ENCODE results near the gene TBX18. TPM values are rescaled to one million over a fixed set of nuclear protein-coding genes. Genes with fewer than 3 reads are reported as not detected.

Gene TBX18
- total RNA-seq, 4 donors from 2014 or later = 1.6 to 19.3 (median 9.5) TPM

DNA sequence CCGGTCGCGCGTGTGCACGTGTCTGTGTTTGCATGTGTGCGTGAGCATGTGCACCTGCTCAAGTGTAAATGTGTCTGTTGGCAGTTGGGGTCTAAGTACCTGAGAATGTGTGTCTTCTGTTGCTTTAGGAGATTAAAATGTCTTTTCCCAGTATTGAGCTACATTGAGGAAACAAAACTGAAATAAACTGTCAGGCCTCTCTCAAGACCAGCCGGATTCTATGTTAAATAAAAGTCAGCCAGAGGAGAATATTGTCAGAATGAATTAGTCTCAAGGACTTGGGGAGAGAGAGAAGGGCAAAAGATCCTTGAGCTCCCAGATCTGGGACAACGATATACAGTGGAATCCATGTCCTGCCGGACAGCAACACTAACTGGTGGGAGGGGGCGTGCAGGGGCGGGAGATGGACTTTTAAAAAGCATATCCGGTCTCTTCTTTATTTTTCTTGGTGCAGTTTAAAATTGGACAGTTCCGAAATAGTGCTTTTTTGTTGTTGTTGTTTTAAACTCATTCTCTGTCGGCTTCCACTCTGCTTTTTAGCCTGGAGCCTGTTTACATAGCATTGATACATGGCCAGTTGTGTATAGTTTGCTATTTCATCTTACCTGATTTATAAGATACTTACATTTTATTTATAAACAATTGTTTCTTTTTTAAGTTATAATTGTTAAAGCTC is 3.3 kb upstream of the TBX18 start:
- H3K4me3 ChIP-seq = no peak overlapping the region
- TF ChIP-seq, protein P1, sequence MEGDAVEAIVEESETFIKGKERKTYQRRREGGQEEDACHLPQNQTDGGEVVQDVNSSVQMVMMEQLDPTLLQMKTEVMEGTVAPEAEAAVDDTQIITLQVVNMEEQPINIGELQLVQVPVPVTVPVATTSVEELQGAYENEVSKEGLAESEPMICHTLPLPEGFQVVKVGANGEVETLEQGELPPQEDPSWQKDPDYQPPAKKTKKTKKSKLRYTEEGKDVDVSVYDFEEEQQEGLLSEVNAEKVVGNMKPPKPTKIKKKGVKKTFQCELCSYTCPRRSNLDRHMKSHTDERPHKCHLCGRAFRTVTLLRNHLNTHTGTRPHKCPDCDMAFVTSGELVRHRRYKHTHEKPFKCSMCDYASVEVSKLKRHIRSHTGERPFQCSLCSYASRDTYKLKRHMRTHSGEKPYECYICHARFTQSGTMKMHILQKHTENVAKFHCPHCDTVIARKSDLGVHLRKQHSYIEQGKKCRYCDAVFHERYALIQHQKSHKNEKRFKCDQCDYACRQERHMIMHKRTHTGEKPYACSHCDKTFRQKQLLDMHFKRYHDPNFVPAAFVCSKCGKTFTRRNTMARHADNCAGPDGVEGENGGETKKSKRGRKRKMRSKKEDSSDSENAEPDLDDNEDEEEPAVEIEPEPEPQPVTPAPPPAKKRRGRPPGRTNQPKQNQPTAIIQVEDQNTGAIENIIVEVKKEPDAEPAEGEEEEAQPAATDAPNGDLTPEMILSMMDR (IDR thresholded peaks at IDR 0.05) = no peak
- TF ChIP-seq POLR2AphosphoS5 (IDR thresholded peaks at IDR 0.05) (no peak), EP300 (IDR thresholded peaks at IDR 0.05) (no peak), POLR2A (IDR thresholded peaks at IDR 0.05) (no peak)
- H3K27me3 ChIP-seq = peaks cover 100% of the 10 kb centered on the region
- no peak for ATAC-seq
- 15 to 40% methylated on average over 12 to 13 of the region's 14 CpGs for WGBS, 2 donors (ENCODE audit: low coverage in 1 of 2)
- peaks cover 0 to 8% (median 0%) of the 10 kb centered on the region in 3 donors for H3K9me3 ChIP-seq
- H3K36me3 ChIP-seq = no peaks in the 10 kb centered on the region
- H3K27ac ChIP-seq = no peak overlapping the region
- peaks cover 0 to 25% (median 0%) of the 10 kb centered on the region in 3 donors for H3K4me1 ChIP-seq

DNA sequence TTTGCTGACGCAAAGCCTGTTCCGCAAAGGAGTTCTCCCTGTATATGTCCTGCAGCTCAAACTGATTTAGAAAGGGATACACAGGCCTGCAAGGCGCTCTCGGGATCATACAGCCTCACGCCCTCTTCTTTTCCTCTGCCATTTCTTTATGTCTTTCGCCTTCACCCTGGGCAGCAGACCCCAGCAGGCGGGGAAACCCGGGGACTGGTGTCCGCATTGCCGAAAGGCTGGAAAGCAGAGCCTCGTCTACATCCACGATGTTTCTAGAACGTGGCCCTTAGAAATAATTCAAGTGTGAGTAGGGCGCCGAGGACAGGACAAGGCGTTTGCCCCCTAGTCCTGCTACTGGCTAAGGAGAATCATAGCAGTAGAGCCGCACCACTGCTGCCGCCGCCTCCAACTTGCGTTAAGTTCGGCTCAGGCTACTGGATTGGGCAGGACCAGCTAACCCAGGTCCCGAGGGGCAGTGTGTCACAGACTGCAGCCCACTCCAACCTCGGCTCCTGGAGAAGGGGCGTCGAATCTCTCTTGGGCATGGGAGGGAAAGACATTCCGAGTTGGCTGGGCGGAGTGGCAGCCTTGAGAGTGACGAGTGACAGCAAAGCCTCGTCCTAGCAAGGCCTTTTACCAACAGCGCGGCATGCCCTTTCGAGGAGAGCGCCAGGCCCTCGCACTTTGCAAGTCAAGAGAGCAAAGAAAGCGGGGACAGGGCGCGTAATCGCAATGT is 2.6 kb upstream of the TBX18 start:
- no peak for ATAC-seq
- WGBS, 2 donors (ENCODE audit: low coverage in 1 of 2) = 38 to 61% methylated on average over 9 to 13 of the region's 38 CpGs
- Histone ChIP-seq H3K27me3 (peaks cover 100% of the 10 kb centered on the region), H3K9me3 (peaks cover 0 to 8% (median 0%) of the 10 kb centered on the region in 3 donors), H3K4me1 (peaks cover 0 to 32% (median 0%) of the 10 kb centered on the region in 3 donors), H3K4me3 (no peak overlapping the region), H3K27ac (no peak overlapping the region), H3K36me3 (no peaks in the 10 kb centered on the region)
- no peak for TF ChIP-seq POLR2AphosphoS5 (IDR thresholded peaks at IDR 0.05)
- TF ChIP-seq, protein P1 (IDR thresholded peaks at IDR 0.05) = no peak
- TF ChIP-seq POLR2A (IDR thresholded peaks at IDR 0.05) = no peak
- TF ChIP-seq EP300 (IDR thresholded peaks at IDR 0.05) = no peak

DNA sequence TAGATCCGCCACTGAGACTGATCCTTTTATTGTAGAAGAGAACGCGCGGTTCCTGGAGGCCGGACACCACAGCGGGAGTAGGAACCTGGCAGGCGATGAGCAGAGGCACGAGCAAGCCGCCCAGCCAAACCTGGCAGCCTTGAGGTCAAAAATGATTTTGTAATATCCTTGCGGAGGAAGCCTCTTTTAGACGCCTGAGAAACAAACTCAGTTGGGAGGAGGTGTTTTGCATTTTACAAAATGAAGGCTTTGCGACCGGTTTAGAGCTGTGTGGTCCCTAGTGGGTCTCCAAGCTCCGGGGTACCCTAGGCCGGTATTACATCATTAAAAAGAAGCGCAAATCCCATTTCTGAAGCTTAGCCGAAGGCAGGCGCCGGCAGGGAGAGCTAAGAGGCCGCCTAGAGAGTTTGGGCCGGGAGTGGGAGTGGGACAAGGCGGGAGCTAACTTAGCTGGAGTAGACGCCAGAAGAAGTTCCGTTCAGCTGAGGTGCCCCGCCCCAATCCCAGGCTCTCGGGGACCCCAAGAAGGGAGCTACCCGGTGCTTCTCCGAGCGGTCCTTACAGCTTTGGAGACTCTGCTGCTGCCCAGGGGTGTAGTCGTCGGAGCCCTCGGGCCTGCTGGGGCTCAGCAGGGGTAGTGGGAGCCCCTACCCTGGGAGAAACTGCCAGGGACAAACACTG is 1.9 kb upstream of the TBX18 start:
- Histone ChIP-seq H3K4me1 (peaks cover 0 to 33% (median 0%) of the 10 kb centered on the region in 3 donors), H3K4me3 (no peak overlapping the region), H3K36me3 (no peaks in the 10 kb centered on the region), H3K9me3 (peaks cover 0 to 8% (median 0%) of the 10 kb centered on the region in 3 donors), H3K27ac (no peak overlapping the region), H3K27me3 (peaks cover 100% of the 10 kb centered on the region)
- 53% methylated on average over 8 of the region's 32 CpGs; no CpG with 5 or more reads in 1 of the 2 donors for WGBS, 2 donors (ENCODE audit: low coverage in 1 of 2)
- TF ChIP-seq EP300 (IDR thresholded peaks at IDR 0.05) (no peak), POLR2A (IDR thresholded peaks at IDR 0.05) (no peak), POLR2AphosphoS5 (IDR thresholded peaks at IDR 0.05) (no peak)
- TF ChIP-seq, protein P1 (IDR thresholded peaks at IDR 0.05) = no peak
- no peak for ATAC-seq

DNA sequence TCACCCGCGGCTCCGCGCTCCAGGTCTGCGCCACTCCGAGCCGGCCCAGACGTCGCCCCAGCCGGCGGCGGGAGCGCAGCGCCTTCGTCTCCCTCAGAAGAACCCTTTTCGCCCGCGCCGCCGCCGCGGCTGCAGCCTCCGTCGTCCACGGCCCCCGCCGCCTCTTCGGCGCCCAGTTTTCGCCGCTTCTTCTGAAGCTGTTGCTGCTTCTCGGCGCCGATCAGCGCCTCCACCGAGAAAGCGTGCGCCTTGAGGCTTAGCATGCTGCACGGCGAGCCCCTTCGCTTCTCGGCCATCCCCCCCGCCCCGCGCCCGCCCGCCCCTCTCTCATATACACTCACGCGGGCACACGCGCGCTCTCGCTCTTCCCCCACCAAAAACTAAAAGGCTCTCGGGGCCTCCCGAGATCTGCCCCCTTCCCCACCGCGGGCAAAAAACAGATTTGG is 489 bp downstream of the TBX18 start:
- TF ChIP-seq POLR2AphosphoS5 (IDR thresholded peaks at IDR 0.05) (no peak), POLR2A (IDR thresholded peaks at IDR 0.05) (no peak), EP300 (IDR thresholded peaks at IDR 0.05) (no peak)
- TF ChIP-seq, protein P1 (IDR thresholded peaks at IDR 0.05) = no peak
- ATAC-seq = peak; percentile 8
- Histone ChIP-seq H3K4me3 (peak overlapping the region; percentile 46 to 63), H3K27me3 (peaks cover 96% of the 10 kb centered on the region), H3K9me3 (peaks cover 0 to 8% (median 0%) of the 10 kb centered on the region in 3 donors), H3K36me3 (no peaks in the 10 kb centered on the region), H3K27ac (peak overlapping the region; percentile 70 to 98 (median 92)), H3K4me1 (peaks cover 0 to 33% (median 0%) of the 10 kb centered on the region in 3 donors)
- WGBS, 2 donors (ENCODE audit: low coverage in 1 of 2) = 0% methylated on average over 3 of the region's 57 CpGs; no CpG with 5 or more reads in 1 of the 2 donors

All from gastroesophageal sphincter (tissue), 4 donors.